GM19455 (cell line): ENCODE results near the gene SFT2D3.

ENCODE experiments used
- ATAC-seq: cut with Tn5 transposase; IDR thresholded peaks from one replicate; pipeline ENCODE4 v1.9.1; 2021; ENCODE audit not compliant: unreplicated experiment

SFT2D3 gene

GRCh38 chr2:127681288-127681804, 20.0 kb upstream of the SFT2D3 start:
- no peak for ATAC-seq

GRCh38 chr2:127681976-127682857, 19.1 kb upstream of the SFT2D3 start:
- no peak for ATAC-seq

GRCh38 chr2:127683056-127683455, 18.2 kb upstream of the SFT2D3 start:
- ATAC-seq: no peak

GRCh38 chr2:127683757-127684156, 17.5 kb upstream of the SFT2D3 start:
- no peak for ATAC-seq

GRCh38 chr2:127685410-127686080, 15.8 kb upstream of the SFT2D3 start:
- ATAC-seq: no peak

GRCh38 chr2:127688405-127688804, 12.9 kb upstream of the SFT2D3 start:
- no peak for ATAC-seq

GRCh38 chr2:127690696-127691095, 10.6 kb upstream of the SFT2D3 start:
- no peak for ATAC-seq

GRCh38 chr2:127694986-127695385, 6.3 kb upstream of the SFT2D3 start:
- no peak for ATAC-seq

GRCh38 chr2:127695491-127696472, 5.5 kb upstream of the SFT2D3 start:
- no peak for ATAC-seq

GRCh38 chr2:127697482-127698180, 3.7 kb upstream of the SFT2D3 start:
- no peak for ATAC-seq

GRCh38 chr2:127698553-127699355, 2.5 kb upstream of the SFT2D3 start:
- no peak for ATAC-seq

GRCh38 chr2:127700527-127701192, 637 bp upstream of the SFT2D3 start:
- ATAC-seq: peak; percentile 59

- ATAC-seq: peak; percentile 51
Observed at GRCh38 chr2:127701651-127702394, 526 bp downstream of the SFT2D3 start.

GRCh38 chr2:127702395-127703009, 1.2 kb downstream of the SFT2D3 start:
- no peak for ATAC-seq

- no peak for ATAC-seq
Observed at GRCh38 chr2:127703282-127703681, 2.0 kb downstream of the SFT2D3 start.

- ATAC-seq: no peak
Observed at GRCh38 chr2:127704641-127705390, 3.5 kb downstream of the SFT2D3 start.
